Measurements from ENCODE around the gene RANGAP1.
A peak's percentile ranks its signal among the peaks of the same experiment; 100 is the strongest.

Gene RANGAP1

GRCh38 chr22:41237036-41237706 is 48.8 kb downstream of the RANGAP1 start:
- no peak for DNase-seq (ENCODE audit: low read depth in 2 of 2)

GRCh38 chr22:41234815-41235695 is 50.9 kb downstream of the RANGAP1 start:
- no peak for DNase-seq (ENCODE audit: low read depth in 2 of 2)

- DNase-seq (ENCODE audit: low read depth in 2 of 2): no peak
These were observed 54.6 kb downstream of the RANGAP1 start for GRCh38 chr22:41231369-41231768.

- DNase-seq (ENCODE audit: low read depth in 2 of 2): no peak
These were observed 55.6 kb downstream of the RANGAP1 start for GRCh38 chr22:41230401-41230785.

GRCh38 chr22:41229730-41230400 is 56.1 kb downstream of the RANGAP1 start:
- DNase-seq (ENCODE audit: low read depth in 2 of 2): no peak

GRCh38 chr22:41229215-41229614 is 56.8 kb downstream of the RANGAP1 start:
- no peak for DNase-seq (ENCODE audit: low read depth in 2 of 2)

GRCh38 chr22:41226723-41227655 is 59.0 kb downstream of the RANGAP1 start:
- DNase-seq (ENCODE audit: low read depth in 2 of 2): no peak

GRCh38 chr22:41223535-41223934 is 62.5 kb downstream of the RANGAP1 start:
- DNase-seq (ENCODE audit: low read depth in 2 of 2): no peak

- DNase-seq (ENCODE audit: low read depth in 2 of 2): no peak
These were observed 63.0 kb downstream of the RANGAP1 start for GRCh38 chr22:41222846-41223507.

- DNase-seq (ENCODE audit: low read depth in 2 of 2): peak in 1 of 2 donors; percentile 28
These were observed 68.3 kb downstream of the RANGAP1 start for GRCh38 chr22:41217553-41218157.

GRCh38 chr22:41216984-41217383 is 69.0 kb downstream of the RANGAP1 start:
- DNase-seq (ENCODE audit: low read depth in 2 of 2): no peak

GRCh38 chr22:41215926-41216325 is 70.1 kb downstream of the RANGAP1 start:
- DNase-seq (ENCODE audit: low read depth in 2 of 2): no peak

GRCh38 chr22:41215409-41215808 is 70.6 kb downstream of the RANGAP1 start:
- no peak for DNase-seq (ENCODE audit: low read depth in 2 of 2)

- DNase-seq (ENCODE audit: low read depth in 2 of 2): no peak
These were observed 79.3 kb downstream of the RANGAP1 start for GRCh38 chr22:41206719-41207118.

GRCh38 chr22:41204992-41205900 is 80.7 kb downstream of the RANGAP1 start, which contains the start of gene L3MBTL2:
L3MBTL2 (plus strand) TSS chr22:41205312; CDS start chr22:41205363, 51 bp downstream.
- DNase-seq (ENCODE audit: low read depth in 2 of 2): peak; percentile 97 to 98

GRCh38 chr22:41204066-41204465 is 81.9 kb downstream of the RANGAP1 start:
- DNase-seq (ENCODE audit: low read depth in 2 of 2): no peak

GRCh38 chr22:41203118-41203517 is 82.9 kb downstream of the RANGAP1 start:
- no peak for DNase-seq (ENCODE audit: low read depth in 2 of 2)

- no peak for DNase-seq (ENCODE audit: low read depth in 2 of 2)
These were observed 84.8 kb downstream of the RANGAP1 start for GRCh38 chr22:41201141-41201540.

- peak; percentile 42 to 64 for DNase-seq (ENCODE audit: low read depth in 2 of 2)
These were observed 87.9 kb downstream of the RANGAP1 start for GRCh38 chr22:41198027-41198580.

Measured in stimulated activated CD4-positive, alpha-beta T cell treated with anti-CD3 and anti-CD28 coated beads, Interleukin-4, amount 100 ng/mL, for 48 hours (primary cell).